Mucosa of rectum (tissue), 2 donors: ENCODE measurements around the gene NEURL1B.

Experiments
- H3K27ac ChIP-seq, 2 donors: one replicate each; pipeline ENCODE4 v1.7.0; 2013; ENCODE audit warnings: inconsistent platforms in 2 of 2, low read depth in 2 of 2, low read length in 2 of 2
- H3K27me3 ChIP-seq, 2 donors: one replicate each; pipeline ENCODE4 v1.7.0; 2013; ENCODE audit warnings: low read length in 2 of 2; ENCODE audit not compliant: control insufficient read depth in 2 of 2, insufficient read depth in 2 of 2
- H3K36me3 ChIP-seq, 2 donors: one replicate each; pipeline ENCODE4 v1.7.0; 2013; ENCODE audit warnings: low read length in 2 of 2; ENCODE audit not compliant: control insufficient read depth in 2 of 2, insufficient read depth in 2 of 2
- H3K4me1 ChIP-seq, 2 donors: one replicate each; pipeline ENCODE4 v1.7.0; 2013; ENCODE audit warnings: low read length in 2 of 2, mild to moderate bottlenecking in 1 of 2; ENCODE audit not compliant: control insufficient read depth in 2 of 2, insufficient read depth in 2 of 2
- H3K4me3 ChIP-seq, 2 donors: one replicate each; pipeline ENCODE4 v1.7.0; 2013; ENCODE audit warnings: low read length in 2 of 2
- H3K9ac ChIP-seq, 2 donors: one replicate each; pipeline ENCODE4 v1.7.0; 2013; ENCODE audit warnings: low read length in 2 of 2, low read depth in 1 of 2, mild to moderate bottlenecking in 1 of 2
- H3K9me3 ChIP-seq, 2 donors: one replicate each; pipeline ENCODE4 v1.7.0; 2013; ENCODE audit warnings: low read length in 2 of 2; ENCODE audit not compliant: control insufficient read depth in 2 of 2
- donor health status: healthy.
- donor health status: Normal muscosa, but diverticular disease.

Gene NEURL1B

DNA sequence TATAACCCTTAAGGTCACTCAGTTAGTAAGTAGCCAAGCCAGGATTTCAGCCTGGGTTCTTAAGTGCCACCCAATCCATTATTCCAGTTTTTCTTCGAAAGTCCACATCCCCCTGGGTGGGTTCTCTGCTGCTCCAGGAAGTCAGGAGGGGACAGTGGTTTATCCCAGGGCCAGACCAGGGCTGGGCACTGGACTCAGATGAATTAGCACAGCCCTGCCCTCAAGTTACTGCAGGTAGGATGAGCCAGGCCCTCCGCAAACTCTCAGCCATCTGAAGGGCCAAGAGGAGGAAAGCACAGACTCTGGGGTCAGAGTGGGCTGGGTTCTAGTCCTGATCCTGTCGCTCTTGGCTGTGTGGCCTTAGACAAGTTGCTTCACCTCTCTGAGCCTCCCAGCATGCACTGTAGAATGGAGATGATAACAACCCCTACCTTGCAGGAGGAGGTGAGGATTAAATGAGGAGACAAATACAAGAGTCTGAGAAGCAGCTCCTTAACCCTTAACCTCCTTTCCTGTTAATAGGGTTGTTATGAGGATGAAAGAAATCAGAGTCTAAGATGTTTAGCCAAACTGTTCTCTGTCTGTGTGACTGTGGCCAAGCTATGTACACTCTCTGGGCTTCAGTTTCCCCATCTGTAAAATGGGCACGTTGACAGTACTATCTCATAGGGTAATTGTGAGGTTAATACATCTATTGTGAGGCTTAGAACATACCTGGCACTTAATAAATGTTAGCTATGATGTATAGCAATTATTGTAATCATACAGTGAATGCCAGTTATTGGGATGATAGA, 6.8 kb upstream of the NEURL1B start:
- Histone ChIP-seq H3K27ac (no peak overlapping the region), H3K9ac (no peak overlapping the region), H3K9me3 (no peaks in the 10 kb centered on the region), H3K4me3 (no peak overlapping the region), H3K36me3 (no peaks in the 10 kb centered on the region), H3K27me3 (no peaks in the 10 kb centered on the region), H3K4me1 (peaks cover 18 to 29% of the 10 kb centered on the region in 2 donors)

- peaks cover 18 to 27% of the 10 kb centered on the region in 2 donors for H3K4me1 ChIP-seq
- no peaks in the 10 kb centered on the region for H3K27me3 ChIP-seq
- H3K36me3 ChIP-seq, result no peaks in the 10 kb centered on the region
- no peak overlapping the region for H3K27ac ChIP-seq
- no peaks in the 10 kb centered on the region for H3K9me3 ChIP-seq
- H3K4me3 ChIP-seq, result no peak overlapping the region
- no peak overlapping the region for H3K9ac ChIP-seq
Measured at GRCh38 chr5:172635038-172635437, 6.0 kb upstream of the NEURL1B start.

DNA sequence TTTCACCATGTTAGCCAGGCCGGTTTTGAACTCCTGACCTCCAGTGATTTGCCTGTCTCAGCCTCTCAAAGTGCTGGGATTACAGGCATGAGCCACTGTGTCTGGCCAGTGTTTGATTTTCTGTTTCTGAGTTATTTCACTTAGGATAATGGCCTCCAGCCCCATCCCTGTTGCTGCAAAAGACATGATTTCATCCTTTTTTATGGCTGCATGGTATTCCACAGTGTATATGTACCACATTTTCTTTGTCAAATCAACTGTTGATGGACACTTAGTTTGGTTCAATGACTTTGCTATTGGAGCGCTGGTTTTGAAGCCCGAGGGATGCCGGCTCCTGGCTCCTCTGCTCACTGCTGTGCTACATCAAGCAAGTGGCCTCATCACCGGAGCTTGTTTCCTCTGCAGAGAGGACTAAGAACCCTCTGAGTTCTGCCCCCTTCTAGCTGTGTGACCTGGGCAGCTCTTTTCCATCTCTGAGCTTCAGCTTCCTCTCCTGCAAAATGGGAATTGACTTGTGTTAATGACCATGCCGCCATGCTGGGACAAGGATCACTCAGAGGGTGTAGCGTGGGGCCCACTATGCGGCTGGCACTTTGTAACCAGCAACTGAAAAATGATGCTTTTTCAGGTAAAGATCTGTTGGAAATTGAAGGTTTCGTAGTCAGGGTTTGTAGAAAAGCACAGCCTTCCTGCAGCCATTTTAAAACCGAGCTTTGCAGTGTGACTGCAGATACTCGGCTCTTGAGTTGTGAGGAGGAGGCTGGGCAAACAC, 4.6 kb upstream of the NEURL1B start:
- H3K9me3 ChIP-seq, result no peaks in the 10 kb centered on the region
- H3K27me3 ChIP-seq, result no peaks in the 10 kb centered on the region
- peak overlapping the region; percentile 28 for H3K4me3 ChIP-seq
- H3K4me1 ChIP-seq, result peaks cover 24 to 29% of the 10 kb centered on the region in 2 donors
- H3K27ac ChIP-seq, result peak overlapping the region; percentile 73 to 80
- H3K36me3 ChIP-seq, result no peaks in the 10 kb centered on the region
- peak overlapping the region; percentile 44 to 60 for H3K9ac ChIP-seq

DNA sequence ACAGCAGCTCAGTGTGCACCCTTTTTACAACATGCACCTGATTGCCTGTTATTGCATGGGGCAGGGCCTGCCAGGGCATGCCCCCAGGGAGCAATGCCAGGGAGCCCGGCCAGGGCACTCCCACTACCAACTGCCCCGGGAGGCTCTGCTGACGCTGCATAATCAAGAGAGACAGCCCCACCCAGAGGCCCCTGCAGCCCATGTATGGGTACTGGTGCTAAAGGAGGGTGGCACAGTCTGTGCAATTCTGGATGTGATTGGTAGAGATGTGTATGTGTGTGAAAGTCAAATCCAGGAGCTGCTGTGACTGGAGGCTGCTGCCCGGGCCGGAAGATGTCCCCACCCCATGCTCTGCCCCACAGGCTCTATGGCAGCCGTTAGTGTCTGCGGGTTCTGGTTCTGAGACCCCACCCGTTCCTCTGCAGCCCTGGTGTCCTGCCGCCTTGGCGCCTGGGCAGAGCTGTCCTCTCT, 3.9 kb upstream of the NEURL1B start:
- H3K27ac ChIP-seq, result peak overlapping the region; percentile 80 to 92
- H3K9ac ChIP-seq, result peak overlapping the region; percentile 60 to 65
- H3K4me1 ChIP-seq, result peaks cover 29 to 32% of the 10 kb centered on the region in 2 donors
- no peaks in the 10 kb centered on the region for H3K27me3 ChIP-seq
- H3K9me3 ChIP-seq, result no peaks in the 10 kb centered on the region
- no peaks in the 10 kb centered on the region for H3K36me3 ChIP-seq
- H3K4me3 ChIP-seq, result peak overlapping the region; percentile 28

DNA sequence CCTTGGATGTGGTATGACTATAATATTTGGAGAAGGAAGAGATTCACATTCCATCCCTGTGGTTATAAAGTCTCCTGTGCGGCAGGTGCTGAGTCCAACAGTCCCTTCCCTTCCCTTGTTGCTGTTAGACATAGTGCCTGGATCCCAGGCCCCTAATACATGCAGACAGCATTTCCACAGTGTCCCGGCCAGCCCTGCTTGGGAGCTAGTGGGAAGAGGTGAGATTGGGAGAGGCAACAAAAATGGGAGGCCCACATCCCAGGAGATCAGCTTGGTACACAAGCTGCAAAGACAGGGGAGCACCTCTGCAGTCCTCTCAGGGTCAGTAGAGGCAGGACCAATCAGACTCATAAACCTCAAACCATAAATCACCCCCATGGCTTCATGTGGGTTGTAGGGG, 3.3 kb upstream of the NEURL1B start:
- H3K9ac ChIP-seq, result peak overlapping the region; percentile 26 to 65
- H3K4me3 ChIP-seq, result no peak overlapping the region
- peaks cover 34 to 37% of the 10 kb centered on the region in 2 donors for H3K4me1 ChIP-seq
- H3K9me3 ChIP-seq, result no peaks in the 10 kb centered on the region
- H3K27me3 ChIP-seq, result no peaks in the 10 kb centered on the region
- no peaks in the 10 kb centered on the region for H3K36me3 ChIP-seq
- H3K27ac ChIP-seq, result peak overlapping the region; percentile 80 to 92

GRCh38 chr5:172638209-172638768, 2.8 kb upstream of the NEURL1B start:
- H3K9me3 ChIP-seq, result no peaks in the 10 kb centered on the region
- peak overlapping the region; percentile 80 to 92 for H3K27ac ChIP-seq
- no peaks in the 10 kb centered on the region for H3K36me3 ChIP-seq
- peak overlapping the region in 1 of 2 donors; percentile 65 for H3K9ac ChIP-seq
- H3K4me3 ChIP-seq, result no peak overlapping the region
- peaks cover 39 to 41% of the 10 kb centered on the region in 2 donors for H3K4me1 ChIP-seq
- no peaks in the 10 kb centered on the region for H3K27me3 ChIP-seq

DNA sequence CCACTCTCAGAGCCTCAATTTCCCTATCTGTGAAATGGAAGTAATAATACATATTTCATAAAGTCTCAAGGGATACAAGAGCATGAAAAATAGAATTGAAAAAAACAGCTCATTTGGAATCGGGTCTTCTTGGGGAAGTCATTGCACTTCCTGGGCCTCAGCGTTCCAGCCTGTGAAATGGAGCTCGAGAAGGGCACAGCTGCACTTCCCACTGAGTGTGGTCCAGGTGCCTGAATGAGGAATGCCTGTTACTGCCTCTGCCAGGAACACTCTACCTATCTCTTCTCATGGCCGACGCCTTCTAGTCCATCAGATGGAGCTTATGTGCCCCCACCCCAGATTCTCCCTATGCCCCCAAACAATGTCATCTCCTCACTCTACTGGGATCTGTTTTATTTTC, 924 bp upstream of the NEURL1B start:
- Histone ChIP-seq H3K27me3 (no peaks in the 10 kb centered on the region), H3K4me3 (no peak overlapping the region), H3K27ac (peak overlapping the region in 1 of 2 donors; percentile 80), H3K36me3 (peaks cover 0 to under 1% of the 10 kb centered on the region in 2 donors), H3K9ac (peak overlapping the region; percentile 54 to 91), H3K9me3 (no peaks in the 10 kb centered on the region), H3K4me1 (peaks cover 51 to 58% of the 10 kb centered on the region in 2 donors)

DNA sequence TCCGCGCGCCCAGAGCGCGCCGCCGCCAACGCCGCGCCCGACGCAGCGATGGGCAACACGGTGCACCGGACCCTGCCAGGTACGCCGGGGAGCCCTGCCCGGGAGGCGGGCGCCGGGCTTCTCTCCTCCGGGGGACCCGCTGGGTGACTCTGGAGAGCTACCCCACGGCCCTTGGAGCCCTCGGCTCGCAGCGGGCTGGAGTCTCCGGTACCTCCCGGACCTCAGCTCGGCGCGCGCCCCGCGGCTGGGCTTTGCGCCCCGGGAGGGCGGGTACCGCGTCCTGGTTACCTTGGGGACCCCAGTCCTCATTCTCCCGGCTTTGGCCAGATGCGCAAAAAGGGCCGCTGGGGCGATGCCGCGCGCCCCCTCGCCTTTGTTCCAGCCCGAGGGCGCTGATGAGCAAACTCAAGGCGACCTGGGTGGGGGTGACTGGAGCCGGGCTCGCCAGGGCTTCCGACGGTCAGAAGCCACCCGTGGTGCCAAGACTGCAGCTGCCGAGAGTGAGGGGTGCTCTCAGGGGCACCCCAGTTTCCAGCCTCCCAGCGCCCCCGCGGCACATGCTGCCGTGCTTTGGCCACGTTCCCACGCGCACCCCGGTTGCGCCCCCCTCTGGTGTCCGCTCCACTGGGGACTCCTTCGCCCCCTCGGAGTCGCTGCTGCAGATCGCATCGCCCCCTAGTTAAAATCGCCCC, 442 bp downstream of the NEURL1B start:
- Histone ChIP-seq H3K9me3 (no peaks in the 10 kb centered on the region), H3K36me3 (peaks cover 0 to 5% of the 10 kb centered on the region in 2 donors), H3K4me3 (peak overlapping the region; percentile 63 to 69), H3K27ac (peak overlapping the region; percentile 79 to 83), H3K4me1 (peaks cover 58 to 67% of the 10 kb centered on the region in 2 donors), H3K27me3 (no peaks in the 10 kb centered on the region), H3K9ac (peak overlapping the region; percentile 72 to 91)

- Histone ChIP-seq H3K4me1 (peaks cover 58 to 67% of the 10 kb centered on the region in 2 donors), H3K36me3 (peaks cover 0 to 5% of the 10 kb centered on the region in 2 donors), H3K4me3 (peak overlapping the region; percentile 63 to 69), H3K9me3 (no peaks in the 10 kb centered on the region), H3K27me3 (no peaks in the 10 kb centered on the region), H3K27ac (peak overlapping the region; percentile 79 to 83), H3K9ac (peak overlapping the region; percentile 72 to 91)
Measured at GRCh38 chr5:172642051-172642409, 967 bp downstream of the NEURL1B start.
